HG02571 (cell line): ENCODE results near the gene EMC6.
"Not testable (repeated sequence)": the region's sequence is repeated elsewhere in the genome, so short reads cannot be mapped to it uniquely, and the experiment has no call there.

Experiments used
- ATAC-seq: cut with Tn5 transposase; IDR thresholded peaks from one replicate; pipeline ENCODE4 v1.9.1; 2021; ENCODE audit warnings: mild to moderate bottlenecking, moderate library complexity; ENCODE audit not compliant: unreplicated experiment

Gene EMC6

DNA sequence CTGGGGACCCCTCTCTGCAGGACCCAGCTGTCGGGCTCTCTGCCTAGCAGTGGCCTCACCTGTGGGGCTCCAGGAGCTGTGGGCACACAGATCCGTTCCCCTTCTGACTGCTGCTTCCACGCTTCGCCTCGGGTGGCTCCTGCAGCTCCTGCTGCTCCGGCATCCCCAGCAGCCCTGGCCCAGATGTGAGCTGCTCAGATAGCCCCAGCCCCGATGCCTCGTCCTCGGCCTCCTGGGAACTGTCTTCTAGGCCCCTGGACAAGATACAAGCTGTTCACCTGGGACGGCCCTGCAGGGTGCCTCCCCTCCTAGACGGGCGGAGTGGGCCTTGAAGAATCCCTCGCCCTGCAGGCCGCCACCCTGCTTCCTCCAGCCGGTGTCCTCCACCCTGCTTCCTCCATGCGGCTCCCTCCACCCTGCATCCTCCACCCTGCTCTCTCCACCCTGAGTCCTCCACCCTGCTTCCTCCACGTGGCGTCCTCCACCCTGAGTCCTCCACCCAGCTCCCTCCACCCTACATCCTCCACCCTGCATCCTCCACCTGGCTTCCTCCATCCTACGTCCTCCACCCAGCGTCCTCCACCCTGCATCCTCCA is 11.0 kb downstream of the EMC6 start:
- ATAC-seq = no peak

DNA sequence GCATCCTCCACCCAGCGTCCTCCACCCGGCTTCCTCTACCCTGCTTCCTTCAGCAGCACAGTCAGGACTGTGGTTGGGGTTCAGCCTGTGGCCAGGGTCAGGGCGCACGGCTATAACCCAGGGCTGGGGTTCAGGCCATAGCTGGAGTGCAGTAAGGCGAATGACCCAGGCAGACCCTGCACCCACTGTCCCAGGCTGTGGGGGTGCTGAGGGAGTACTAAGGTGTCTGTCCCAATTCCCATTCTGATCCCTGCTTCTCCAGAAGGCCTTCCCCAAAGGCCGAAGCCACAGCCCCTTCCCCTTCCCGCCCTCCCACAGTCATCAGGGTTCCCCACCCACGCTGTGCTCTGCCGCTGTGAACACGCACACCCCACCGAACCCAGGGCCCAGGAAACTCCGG is 12.4 kb downstream of the EMC6 start:
- ATAC-seq = no peak

GRCh38 chr17:3681565-3681964 is 13.0 kb downstream of the EMC6 start:
- ATAC-seq = no peak

- no peak for ATAC-seq
These were observed 13.4 kb downstream of the EMC6 start for GRCh38 chr17:3682033-3682432.

DNA sequence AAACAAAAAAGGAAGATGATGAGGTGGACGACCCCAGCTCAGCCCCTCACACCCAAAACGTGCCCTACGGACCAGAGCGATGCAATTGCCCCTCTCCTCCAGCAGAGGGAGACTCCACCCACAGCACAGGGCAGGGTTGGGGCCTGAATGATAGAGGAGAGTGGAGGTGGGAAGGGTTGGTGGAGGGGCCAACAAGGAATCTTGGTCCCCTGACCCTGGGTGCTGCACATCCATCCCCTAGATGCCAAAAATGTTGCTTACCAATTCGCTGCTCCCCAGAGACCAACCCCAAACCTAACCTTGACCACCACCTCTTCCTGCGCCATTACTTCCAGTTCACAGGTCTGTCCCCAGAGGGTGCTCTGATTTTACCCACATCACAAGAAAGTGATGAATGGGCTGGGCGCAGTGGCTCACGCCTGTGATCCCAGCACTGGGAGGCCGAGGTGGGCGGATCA is 14.5 kb downstream of the EMC6 start:
- no peak for ATAC-seq

DNA sequence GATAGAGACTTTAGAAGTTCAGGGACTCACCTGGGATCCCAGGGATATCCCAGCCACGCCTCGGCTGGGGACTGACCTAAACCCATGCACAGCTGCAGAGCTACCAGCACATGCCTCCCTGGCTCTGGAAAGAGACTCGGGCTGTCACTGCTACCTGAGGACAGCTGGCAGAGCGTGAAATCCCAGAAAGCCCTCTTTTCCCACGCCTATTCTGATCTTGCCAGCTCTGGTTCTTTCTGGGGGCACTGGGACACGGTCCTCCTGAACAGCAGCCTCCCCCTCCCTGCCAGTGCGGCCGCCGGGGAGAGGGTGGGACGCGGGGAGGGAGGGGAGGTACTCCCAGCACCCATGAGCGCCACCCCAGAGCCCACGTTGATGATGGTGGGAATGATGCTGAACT is 16.6 kb downstream of the EMC6 start:
- no peak for ATAC-seq

GRCh38 chr17:3688027-3688553 is 19.5 kb downstream of the EMC6 start:
- no peak for ATAC-seq

DNA sequence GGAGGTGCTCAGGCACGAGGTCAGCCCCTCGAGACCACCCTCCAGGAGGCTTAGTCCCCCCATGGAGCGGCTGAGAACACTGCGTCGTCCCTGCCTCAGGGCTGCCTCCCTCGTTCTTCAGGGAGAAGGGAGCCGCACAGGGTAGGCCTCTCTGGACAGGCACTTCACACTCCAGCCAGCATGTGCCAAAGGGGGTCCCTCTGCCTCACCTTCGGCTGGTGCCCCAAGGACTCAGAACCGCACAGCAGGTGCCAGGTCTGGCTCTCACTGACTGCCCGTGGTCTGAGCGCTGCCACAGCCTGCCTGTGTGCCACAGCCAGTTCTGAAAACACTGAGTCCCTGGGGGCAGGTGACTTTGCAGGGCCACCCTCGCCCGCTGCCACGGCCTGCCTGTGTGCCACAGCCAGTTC is 20.2 kb downstream of the EMC6 start:
- no peak for ATAC-seq

- ATAC-seq = no peak
These were observed 20.9 kb downstream of the EMC6 start for GRCh38 chr17:3689262-3690093.

DNA sequence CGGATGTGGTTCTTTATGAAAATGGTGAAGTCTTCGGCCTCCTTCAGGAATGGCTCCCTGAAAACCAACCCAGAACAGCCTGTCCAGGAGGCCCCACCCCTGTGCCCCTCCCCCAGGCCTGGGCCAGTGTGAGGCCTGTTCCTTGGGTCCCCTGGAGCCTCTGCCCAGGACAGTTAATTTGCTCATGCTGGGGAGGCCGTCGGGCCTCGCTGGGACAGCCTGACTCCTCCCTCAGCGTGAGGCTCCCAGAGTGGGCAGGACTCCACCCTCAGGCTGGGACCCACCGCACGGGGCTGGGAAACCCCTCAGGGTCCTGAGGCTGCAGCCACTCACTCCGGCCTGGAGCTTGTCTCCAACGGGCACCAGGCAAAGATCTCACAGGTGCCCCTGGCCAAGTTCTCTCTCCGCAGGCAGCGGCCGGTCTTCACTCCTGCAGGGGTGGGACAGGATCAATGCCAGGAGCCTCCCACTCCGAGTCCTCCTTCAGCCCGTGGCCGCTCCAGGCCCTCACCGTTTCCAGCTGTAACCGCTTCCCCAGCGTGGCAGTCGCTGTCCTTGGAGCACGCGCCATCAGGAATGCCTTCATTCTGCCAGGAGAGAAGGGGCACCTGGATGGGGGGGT is 21.6 kb downstream of the EMC6 start:
- no peak for ATAC-seq

GRCh38 chr17:3691617-3692067 is 23.0 kb downstream of the EMC6 start:
- no peak for ATAC-seq

DNA sequence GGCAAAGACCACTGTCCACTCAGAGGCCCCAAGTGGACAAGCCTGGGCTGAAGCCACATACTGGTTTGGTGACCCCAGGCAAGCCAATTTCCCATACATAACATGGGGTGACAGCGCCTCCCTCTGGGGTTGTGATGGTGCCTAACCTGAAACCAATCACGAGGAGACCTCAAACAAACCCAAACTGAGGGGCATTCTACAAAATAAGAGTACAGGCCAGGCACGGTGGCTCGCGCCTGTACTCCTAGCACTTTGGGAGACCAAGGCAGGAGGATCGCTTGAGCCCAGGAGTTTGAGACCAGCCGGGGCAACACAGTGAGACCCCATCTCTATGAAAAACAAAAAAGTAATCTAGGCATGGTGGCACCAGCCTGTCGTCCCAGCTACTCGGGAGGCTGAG is 23.7 kb downstream of the EMC6 start:
- ATAC-seq = no peak

DNA sequence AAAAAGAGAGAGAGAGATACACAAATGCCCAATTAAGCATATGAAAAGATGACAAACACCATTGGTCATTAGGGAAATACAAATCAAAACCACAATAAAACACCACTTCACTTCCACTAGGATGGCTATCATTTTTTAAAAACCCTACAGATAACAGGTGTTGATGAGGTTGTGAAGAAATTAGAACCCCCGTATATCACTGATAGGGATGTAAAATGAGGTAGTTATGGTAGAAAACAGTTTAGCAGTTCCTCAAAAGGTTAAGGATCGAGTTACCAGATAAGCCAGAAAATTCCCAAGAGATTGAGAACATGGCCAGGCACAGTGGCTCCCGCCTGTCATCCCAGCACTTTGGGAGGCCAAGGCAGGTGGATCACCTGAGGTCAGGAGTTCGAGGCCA is 24.5 kb downstream of the EMC6 start:
- no peak for ATAC-seq

DNA sequence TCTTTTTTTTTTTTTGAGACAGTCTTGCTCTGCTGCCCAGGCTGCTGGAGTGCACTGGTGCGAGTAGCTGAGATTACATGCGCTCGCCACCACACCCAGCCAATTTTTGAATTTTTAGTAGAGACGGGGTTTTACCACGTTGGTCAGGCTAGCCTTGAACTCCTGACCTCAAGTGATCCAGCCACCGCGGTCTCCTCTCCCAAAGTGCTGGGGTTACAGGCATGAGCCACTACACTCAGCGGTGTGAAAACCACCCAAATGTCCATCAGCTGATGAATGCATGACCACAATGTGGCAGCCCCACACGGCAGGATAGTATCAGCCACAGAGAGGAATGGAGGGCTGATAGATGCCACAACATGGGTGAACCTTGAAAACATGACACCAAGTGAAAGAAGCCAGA is 25.2 kb downstream of the EMC6 start:
- ATAC-seq = no peak

DNA sequence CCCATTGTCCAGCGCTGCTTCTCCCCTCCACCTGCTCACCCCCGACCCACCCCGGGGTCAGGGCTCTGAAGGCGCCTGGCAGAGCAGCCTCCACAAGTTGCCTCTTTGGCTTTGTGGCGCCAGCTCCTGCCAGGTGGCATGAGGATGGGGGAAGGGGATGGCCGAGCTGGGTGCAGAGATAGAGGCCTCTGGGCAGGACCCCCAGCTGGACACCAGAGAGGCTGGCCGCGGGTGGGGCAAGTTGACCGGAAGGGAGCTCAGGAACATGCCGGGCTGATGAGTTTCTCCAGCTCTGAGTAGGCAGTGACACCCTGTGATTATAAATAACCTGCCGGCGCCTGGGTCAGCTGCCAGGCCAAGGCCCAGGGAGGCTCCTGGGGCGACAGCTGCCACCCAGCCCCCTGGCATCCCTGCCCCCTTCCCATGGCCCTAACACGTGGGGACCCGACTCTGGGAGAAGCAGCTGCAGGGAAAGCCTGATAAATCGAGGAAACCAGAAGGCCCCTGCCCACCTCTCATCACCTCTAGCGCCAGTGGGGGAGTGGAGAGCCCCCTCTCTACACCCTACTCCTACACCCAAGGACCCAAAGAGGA is 26.6 kb downstream of the EMC6 start:
- ATAC-seq = no peak

DNA sequence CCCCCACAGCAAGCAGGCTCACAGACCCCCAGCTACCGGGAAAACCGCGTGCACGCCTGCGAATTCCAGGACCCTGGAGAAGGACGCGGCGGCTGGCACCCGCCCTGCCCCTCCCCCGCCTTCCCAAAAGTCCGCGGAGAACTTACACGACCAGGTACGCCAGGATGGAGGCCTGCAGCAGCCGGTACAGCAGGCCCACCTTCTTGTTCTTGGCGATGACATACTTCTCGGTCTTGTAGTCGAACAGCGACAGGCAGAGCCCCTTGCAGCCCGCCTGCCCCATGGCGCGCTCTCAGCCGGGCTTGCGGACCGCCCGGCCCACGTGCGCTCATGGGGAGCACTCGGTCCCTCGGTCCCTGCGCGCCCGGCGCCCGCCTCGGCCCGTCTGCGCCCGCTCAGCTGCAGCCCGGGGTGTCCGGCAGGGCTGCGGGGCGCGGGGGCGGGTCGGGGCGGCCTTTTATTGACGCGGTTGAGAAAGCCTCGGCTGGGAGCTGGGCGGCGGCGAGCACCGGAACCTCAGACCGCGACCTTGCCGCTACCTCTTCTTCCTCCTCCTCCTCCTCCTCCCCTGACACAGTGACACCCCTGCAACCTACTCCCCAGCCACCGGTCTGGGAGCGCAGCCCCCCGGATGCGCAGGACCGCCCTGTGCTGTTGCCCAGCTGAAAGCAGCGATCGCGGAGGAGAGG is 27.3 kb downstream of the EMC6 start, which contains the start of gene P2RX5:
Gene P2RX5 (minus strand): TSS at position 433 of the 689 bp plus-strand sequence. CDS start 150 bp downstream, at position 283.
- ATAC-seq = no peak

- ATAC-seq = no peak
These were observed 28.5 kb downstream of the EMC6 start for GRCh38 chr17:3697103-3697476.

- no peak for ATAC-seq
These were observed 29.5 kb downstream of the EMC6 start for GRCh38 chr17:3698139-3698538.

DNA sequence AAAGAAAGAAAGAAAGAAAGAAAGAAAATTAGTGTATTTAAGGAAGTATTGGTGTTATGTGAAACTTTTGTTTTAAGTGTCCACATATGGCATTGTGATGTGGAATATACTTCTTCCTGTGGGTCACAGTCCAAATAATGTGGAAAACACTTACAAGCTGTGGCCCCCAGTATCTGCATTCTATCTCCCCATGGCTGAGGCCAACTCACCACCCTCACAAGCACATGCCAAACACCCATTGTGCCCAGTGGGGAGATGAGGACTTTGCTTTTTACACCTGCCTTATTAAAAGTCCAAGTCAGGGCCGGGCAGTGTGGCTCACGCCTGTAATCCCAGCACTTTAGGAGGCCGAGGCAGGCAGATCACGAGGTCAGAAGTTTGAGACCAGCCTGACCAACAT is 31.3 kb downstream of the EMC6 start:
- no peak for ATAC-seq

DNA sequence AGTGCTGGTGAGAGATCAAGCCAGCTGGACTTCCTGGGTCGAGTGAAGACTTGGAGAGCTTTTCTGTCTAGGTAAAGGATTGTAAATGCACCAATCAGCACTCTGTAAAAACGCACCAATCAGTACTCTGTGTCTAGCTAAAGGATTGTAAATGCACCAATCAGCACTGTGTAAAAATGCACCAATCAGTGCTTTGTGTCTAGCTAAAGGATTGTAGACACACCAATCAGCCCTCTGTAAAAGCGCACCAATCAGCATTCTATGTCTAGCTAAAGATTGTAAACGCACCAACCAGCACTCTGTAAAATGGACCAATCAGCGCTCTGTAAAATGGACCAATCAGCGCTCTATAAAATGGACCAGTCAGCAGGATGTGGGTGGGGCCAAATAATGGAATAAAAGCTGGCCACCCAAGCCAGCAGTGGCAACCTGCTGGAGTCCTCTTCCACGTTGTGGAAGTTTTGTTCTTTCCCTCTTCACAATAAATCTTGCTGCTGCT is 33.5 kb downstream of the EMC6 start:
- ATAC-seq = not testable (repeated sequence)
